ENCODE measurements around the gene HELQ.

DNA sequence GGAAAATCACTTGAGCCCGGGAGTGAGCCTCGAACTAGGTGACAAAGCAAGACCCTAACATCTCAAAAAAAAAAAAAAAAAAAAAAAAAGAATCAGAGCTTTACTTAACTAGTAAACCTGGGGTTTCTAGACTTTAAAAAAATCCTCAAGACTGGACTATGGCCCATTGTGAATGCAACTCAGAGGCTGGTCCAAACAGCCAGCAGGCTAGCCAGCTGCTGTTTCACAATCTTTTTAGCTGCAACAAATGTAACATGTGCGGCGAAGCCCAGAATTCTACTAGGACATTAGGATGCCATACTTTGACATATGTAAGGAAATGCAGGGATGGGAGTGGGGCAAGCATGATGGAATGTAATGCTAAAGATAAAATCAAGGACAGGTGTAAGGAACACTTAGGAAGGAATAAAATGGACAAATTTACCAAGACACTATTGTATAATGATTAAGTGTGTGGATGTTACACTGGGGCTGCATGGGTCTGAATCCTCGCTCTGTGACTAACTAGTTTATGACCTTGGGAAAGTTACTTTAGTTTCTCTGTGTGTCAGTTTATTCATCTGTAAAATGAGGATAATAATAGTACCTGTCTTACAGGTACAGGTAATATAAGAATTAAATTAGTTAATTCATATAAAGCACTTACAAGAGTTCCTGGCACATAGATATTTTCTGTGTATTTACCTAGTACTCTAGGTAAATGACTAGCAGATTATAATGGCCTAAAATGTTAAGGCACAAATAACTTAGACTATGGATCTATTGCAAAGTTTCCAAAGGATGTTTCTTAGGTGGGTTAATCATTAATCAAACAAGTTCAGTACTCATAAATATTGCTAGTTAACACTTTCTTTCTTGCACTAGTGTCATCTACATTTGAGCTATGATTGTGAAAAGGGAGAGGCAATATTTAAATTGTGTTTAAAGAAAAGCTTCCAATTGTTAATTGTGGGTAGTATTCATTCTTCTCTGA lies 49.5 kb downstream of the HELQ start:
- TF ChIP-seq ZNF274 (IDR thresholded peaks at IDR 0.05; ENCODE audit: low read depth, low read length) (no peak), YY1 (IDR thresholded peaks at IDR 0.05; ENCODE audit: insufficient read depth, insufficient read length) (no peak), SUZ12 (IDR thresholded peaks at IDR 0.05; ENCODE audit: extremely low read depth, insufficient read depth, insufficient read length) (no peak)
